Measurements from ENCODE around the gene SERTM1.

- TF ChIP-seq, protein P1, sequence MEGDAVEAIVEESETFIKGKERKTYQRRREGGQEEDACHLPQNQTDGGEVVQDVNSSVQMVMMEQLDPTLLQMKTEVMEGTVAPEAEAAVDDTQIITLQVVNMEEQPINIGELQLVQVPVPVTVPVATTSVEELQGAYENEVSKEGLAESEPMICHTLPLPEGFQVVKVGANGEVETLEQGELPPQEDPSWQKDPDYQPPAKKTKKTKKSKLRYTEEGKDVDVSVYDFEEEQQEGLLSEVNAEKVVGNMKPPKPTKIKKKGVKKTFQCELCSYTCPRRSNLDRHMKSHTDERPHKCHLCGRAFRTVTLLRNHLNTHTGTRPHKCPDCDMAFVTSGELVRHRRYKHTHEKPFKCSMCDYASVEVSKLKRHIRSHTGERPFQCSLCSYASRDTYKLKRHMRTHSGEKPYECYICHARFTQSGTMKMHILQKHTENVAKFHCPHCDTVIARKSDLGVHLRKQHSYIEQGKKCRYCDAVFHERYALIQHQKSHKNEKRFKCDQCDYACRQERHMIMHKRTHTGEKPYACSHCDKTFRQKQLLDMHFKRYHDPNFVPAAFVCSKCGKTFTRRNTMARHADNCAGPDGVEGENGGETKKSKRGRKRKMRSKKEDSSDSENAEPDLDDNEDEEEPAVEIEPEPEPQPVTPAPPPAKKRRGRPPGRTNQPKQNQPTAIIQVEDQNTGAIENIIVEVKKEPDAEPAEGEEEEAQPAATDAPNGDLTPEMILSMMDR (IDR thresholded peaks at IDR 0.05; ENCODE audit: control extremely low read depth in 1 of 3, insufficient read depth in 1 of 3, low read depth in 1 of 3, low read length in 3 of 3): no peak
- TF ChIP-seq MAX (IDR thresholded peaks at IDR 0.05) (no peak), SP1 (IDR thresholded peaks at IDR 0.05; ENCODE audit: low read depth, low read length) (no peak)
Measured at GRCh38 chr13:36712290-36712689, 38.5 kb downstream of the SERTM1 start.
